Measurements from ENCODE around the gene FAM200C. TPM values are rescaled to one million over a fixed set of nuclear protein-coding genes. Genes with fewer than 3 reads are reported as not detected.

FAM200C gene
- total RNA-seq, 1 experiment from 2014 or later, result 3.2 TPM

DNA sequence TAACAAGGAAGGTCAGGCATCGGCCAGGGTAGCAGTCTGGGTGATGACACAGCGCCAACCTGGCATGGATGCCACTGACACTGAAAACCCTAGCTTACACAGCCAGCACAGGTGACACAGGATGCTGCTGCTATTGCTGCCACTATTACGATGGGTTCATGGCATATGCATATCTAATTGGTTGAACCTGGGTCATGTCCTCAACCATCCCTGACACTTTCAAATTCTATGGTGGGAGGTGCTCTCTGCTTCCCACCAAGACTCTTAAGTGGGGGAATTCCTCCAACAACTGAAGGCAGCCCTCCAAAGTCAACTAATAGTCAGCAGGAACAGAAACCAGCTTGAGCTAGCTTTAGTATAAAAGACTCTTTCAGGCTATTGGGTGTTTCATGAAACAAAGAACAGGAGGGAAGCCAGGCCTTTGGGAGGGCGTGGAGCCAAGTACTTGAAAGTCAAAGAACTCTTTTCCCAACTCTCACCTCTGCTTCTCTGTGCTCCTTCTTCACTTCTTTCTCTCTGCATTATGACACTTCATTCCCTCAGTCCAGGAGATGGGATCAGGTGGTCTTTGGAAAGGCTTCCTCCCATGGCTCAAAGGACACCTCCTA is 43.1 kb upstream of the FAM200C start:
- intact Hi-C loops (cut with micrococcal nuclease; ENCODE audit: unreplicated experiment), result no loop called here
- Histone ChIP-seq H3K27me3 (replicated peaks; ENCODE audit: control insufficient read depth, insufficient read depth, low read length) (no peaks in the 10 kb centered on the region), H3K4me1 (no peaks in the 10 kb centered on the region; the same call in 1 of the 2 replicates), H3K9me3 (no peaks in the 10 kb centered on the region), H3K4me3 (ENCODE audit: low read depth, low read length) (no peak overlapping the region), H3K36me3 (ENCODE audit: control insufficient read depth, insufficient read depth, low read length) (no peaks in the 10 kb centered on the region)
- TF ChIP-seq CTCF (IDR thresholded peaks at IDR 0.05; ENCODE audit: insufficient read depth in 1 of 2, low read depth in 1 of 2, low read length in 1 of 2, severe bottlenecking in 1 of 2, unreplicated experiment in 1 of 2), result no peak
- Mint-ChIP-seq H3K9me3 (ENCODE audit: unreplicated experiment) (no peaks in the 10 kb centered on the region), H3K4me3 (ENCODE audit: unreplicated experiment) (no peak overlapping the region), H3K4me1 (ENCODE audit: low read depth, unreplicated experiment) (peaks cover 6% of the 10 kb centered on the region), H3K27me3 (ENCODE audit: insufficient read depth, unreplicated experiment) (no peaks in the 10 kb centered on the region), H3K27ac (ENCODE audit: unreplicated experiment) (no peak overlapping the region), H3K36me3 (ENCODE audit: insufficient read depth, unreplicated experiment) (no peaks in the 10 kb centered on the region)
- DNase-seq, result no peak
- CTCF ChIA-PET, result no interaction called here
- no TSS peak for BruUV-seq (replicated peaks)
- POLR2A ChIA-PET, result no interaction called here

GRCh38 chr5:160441311-160441781 is 41.5 kb upstream of the FAM200C start:
- Mint-ChIP-seq H3K4me1 (ENCODE audit: low read depth, unreplicated experiment) (peaks cover 6% of the 10 kb centered on the region), H3K27me3 (ENCODE audit: insufficient read depth, unreplicated experiment) (no peaks in the 10 kb centered on the region), H3K4me3 (ENCODE audit: unreplicated experiment) (no peak overlapping the region), H3K36me3 (ENCODE audit: insufficient read depth, unreplicated experiment) (no peaks in the 10 kb centered on the region), H3K27ac (ENCODE audit: unreplicated experiment) (no peak overlapping the region), H3K9me3 (ENCODE audit: unreplicated experiment) (no peaks in the 10 kb centered on the region)
- intact Hi-C loops (cut with micrococcal nuclease; ENCODE audit: unreplicated experiment), result no loop called here
- Histone ChIP-seq H3K27me3 (replicated peaks; ENCODE audit: control insufficient read depth, insufficient read depth, low read length) (no peaks in the 10 kb centered on the region), H3K4me1 (no peaks in the 10 kb centered on the region; the same call in 1 of the 2 replicates), H3K36me3 (ENCODE audit: control insufficient read depth, insufficient read depth, low read length) (no peaks in the 10 kb centered on the region), H3K9me3 (no peaks in the 10 kb centered on the region), H3K4me3 (ENCODE audit: low read depth, low read length) (no peak overlapping the region)
- CTCF ChIA-PET, result no interaction called here
- BruUV-seq (replicated peaks), result no TSS peak
- POLR2A ChIA-PET, result no interaction called here
- no peak for TF ChIP-seq CTCF (IDR thresholded peaks at IDR 0.05; ENCODE audit: insufficient read depth in 1 of 2, low read depth in 1 of 2, low read length in 1 of 2, severe bottlenecking in 1 of 2, unreplicated experiment in 1 of 2)
- DNase-seq, result no peak

DNA sequence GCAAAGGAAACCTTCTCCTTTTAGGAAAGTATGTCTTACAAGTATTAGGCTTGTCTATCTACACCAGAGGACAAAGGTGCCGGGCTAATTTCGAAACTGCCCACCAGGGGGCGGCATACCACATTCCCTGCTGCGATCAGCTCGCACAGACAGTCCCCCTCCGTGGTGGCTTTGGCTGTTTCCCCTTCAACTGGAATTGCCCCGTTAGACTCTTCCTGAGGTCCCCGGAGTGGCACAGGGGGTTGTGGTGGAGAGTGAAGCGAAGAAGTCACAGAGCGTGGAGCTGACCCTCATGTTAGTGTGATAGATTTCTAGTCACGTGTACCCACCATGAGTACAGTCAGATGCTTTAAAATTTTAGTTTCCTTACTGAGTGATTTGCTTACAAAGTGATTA is 39.3 kb upstream of the FAM200C start:
- Mint-ChIP-seq H3K9me3 (ENCODE audit: unreplicated experiment) (no peaks in the 10 kb centered on the region), H3K36me3 (ENCODE audit: insufficient read depth, unreplicated experiment) (no peaks in the 10 kb centered on the region), H3K27ac (ENCODE audit: unreplicated experiment) (no peak overlapping the region), H3K4me1 (ENCODE audit: low read depth, unreplicated experiment) (peaks cover 6% of the 10 kb centered on the region), H3K4me3 (ENCODE audit: unreplicated experiment) (peak overlapping the region; percentile 66), H3K27me3 (ENCODE audit: insufficient read depth, unreplicated experiment) (no peaks in the 10 kb centered on the region)
- TF ChIP-seq CTCF (IDR thresholded peaks at IDR 0.05; ENCODE audit: insufficient read depth in 1 of 2, low read depth in 1 of 2, low read length in 1 of 2, severe bottlenecking in 1 of 2, unreplicated experiment in 1 of 2), result peak; percentile 89 to 91
- intact Hi-C loops (cut with micrococcal nuclease; ENCODE audit: unreplicated experiment), result loop anchor here (1.0 to 10.0 kb wide), 5 partner anchors 21 to 466 kb away; no protein-coding TSS in a partner anchor
- no TSS peak for BruUV-seq (replicated peaks)
- no peaks in the 10 kb centered on the region; the same call in 1 of the 2 replicates for H3K4me1 ChIP-seq
- H3K27me3 ChIP-seq (replicated peaks; ENCODE audit: control insufficient read depth, insufficient read depth, low read length), result no peaks in the 10 kb centered on the region
- ChIA-PET POLR2A (interaction anchor here (0.6 kb wide), 1 partner anchor 9 kb away, joined by 4 read pairs; no protein-coding TSS in a partner anchor), CTCF (interaction anchor here (0.6 to 2.6 kb wide), 10 partner anchors 17 to 1785 kb away, joined by 3 to 43 read pairs (median 8); partner anchors contain the start of genes PTTG1 and SLU7)
- no peaks in the 10 kb centered on the region for H3K36me3 ChIP-seq (ENCODE audit: control insufficient read depth, insufficient read depth, low read length)
- DNase-seq, result peak; percentile 84 to 90
- H3K9me3 ChIP-seq, result no peaks in the 10 kb centered on the region
- peak overlapping the region; percentile 23 for H3K4me3 ChIP-seq (ENCODE audit: low read depth, low read length)

Data from Caco-2 (cell line).